Panc1 (cell line): ENCODE results near the gene LRRC61. TPM values are rescaled to one million over a fixed set of nuclear protein-coding genes. Genes with fewer than 3 reads are reported as not detected.

Source experiments
- ATAC-seq: fragments of 200-7000 bp; cut with Tn5 transposase; 2 replicates; pipeline ENCODE4 v1.9.1; 2020; ENCODE audit warnings: mild to moderate bottlenecking, moderate library complexity
- BruUV-seq: library from RNA; stranded (reverse); fragments of 400-500 nt; replicated peaks from 2 replicates; lab custom pipeline; 2021; lab: Mats Ljungman, UMichigan
- CTCF ChIA-PET: fragments of 300-600 bp; sonication (Branson Sonifier 250); formaldehyde crosslinking; loops from one replicate; lab custom pipeline; 2022; ENCODE audit warnings: antibody characterized with exemption; lab: Charles Lee
- POLR2A ChIA-PET: fragments of 300-600 bp; sonication (Branson Sonifier 250); formaldehyde crosslinking; loops from one replicate; lab custom pipeline; 2022; ENCODE audit warnings: antibody characterized with exemption; lab: Charles Lee
- DNase-seq: peaks from one replicate; pipeline ENCODE4 v3.0.0-alpha.2; 2010; ENCODE audit warnings: low read depth, low spot score
- H3K27ac ChIP-seq: 2 replicates; pipeline ENCODE4 v1.5.1; 2011; ENCODE audit warnings: mild to moderate bottlenecking, low read length, inconsistent platforms
- H3K27me3 ChIP-seq: fragments of 200-500 bp; sonication (Bioruptor generic); 2 replicates; pipeline ENCODE4 v1.6.0; 2014; ENCODE audit warnings: low read length, inconsistent platforms; ENCODE audit not compliant: control insufficient read depth, insufficient read depth
- H3K36me3 ChIP-seq: fragments of 200-500 bp; sonication (Bioruptor generic); 2 replicates; pipeline ENCODE4 v1.5.1; 2014; ENCODE audit warnings: inconsistent platforms, mild to moderate bottlenecking, low read length, moderate library complexity; ENCODE audit not compliant: control insufficient read depth, insufficient read depth
- H3K4me1 ChIP-seq: 2 replicates; pipeline ENCODE4 v1.5.1; 2011; ENCODE audit warnings: inconsistent platforms, mild to moderate bottlenecking, low read length, moderate library complexity; ENCODE audit not compliant: control insufficient read depth, insufficient read depth
- H3K4me3 ChIP-seq, 2 experiments: 2 replicates each; pipeline ENCODE4 v1.5.1; 2011 to 2012; ENCODE audit warnings: low read depth in 2 of 2, low read length in 2 of 2, mild to moderate bottlenecking in 2 of 2, inconsistent platforms in 1 of 2, moderate library complexity in 1 of 2
- H3K9me3 ChIP-seq: fragments of 200-500 bp; sonication (Bioruptor generic); 2 replicates; pipeline ENCODE4 v1.5.1; 2014; ENCODE audit warnings: low read depth, mild to moderate bottlenecking, inconsistent platforms, low read length, moderate library complexity; ENCODE audit not compliant: control insufficient read depth, insufficient read depth
- CTCF ChIP-seq: fragments of 450-650 bp; IDR thresholded peaks from 2 replicates; pipeline ENCODE4 v1.5.1; 2017; ENCODE audit warnings: mild to moderate bottlenecking
- POLR2AphosphoS5 ChIP-seq: IDR thresholded peaks from 2 replicates; pipeline ENCODE4 v1.6.1; 2012; ENCODE audit warnings: mild to moderate bottlenecking, low read depth, low read length, moderate library complexity
- REST ChIP-seq, 2 experiments: IDR thresholded peaks; 2 replicates each; pipeline ENCODE4 v1.6.1; 2011 to 2012; ENCODE audit warnings: low read depth in 2 of 2, control low read depth in 1 of 2, low read length in 1 of 2, mild to moderate bottlenecking in 1 of 2, moderate library complexity in 1 of 2; ENCODE audit not compliant: insufficient read depth in 1 of 2
- SIN3A ChIP-seq: IDR thresholded peaks from 2 replicates; pipeline ENCODE4 v1.6.1; 2012; ENCODE audit warnings: low read depth, mild to moderate bottlenecking, low read length, moderate library complexity, borderline replicate concordance; ENCODE audit not compliant: insufficient read depth
- TCF7L2 ChIP-seq: IDR thresholded peaks from 2 replicates; pipeline ENCODE4 v1.6.1; 2011; ENCODE audit warnings: mild to moderate bottlenecking, low read depth, low read length, inconsistent platforms
- in situ Hi-C: cut with HindIII; loops from 2 replicates; pipeline ENCODE4 v1.10.0; 2016; ENCODE audit warnings: low sequenced_read_pairs, low pct_unique_long_range_greater_than_20kb
- intact Hi-C: fragments of 100-400 bp; cut with micrococcal nuclease; formaldehyde crosslinking; loops from one replicate; pipeline ENCODE4 v1.10.0; 2022; ENCODE audit not compliant: unreplicated experiment
- total RNA-seq: library from RNA; stranded (reverse); gene quantifications from one replicate; pipeline ENCODE4 v1.2.1, GENCODE V29; 2021; ENCODE audit not compliant: unreplicated experiment

Gene LRRC61
- total RNA-seq, 1 experiment from 2014 or later: 13.8 TPM

- H3K27ac ChIP-seq: peak overlapping the region; percentile 96
- in situ Hi-C loops: no loop called here
- H3K4me3 ChIP-seq: peak overlapping the region; percentile 96 to 97
- DNase-seq: no peak
- no peaks in the 10 kb centered on the region for H3K27me3 ChIP-seq
- POLR2A ChIA-PET: interaction anchor here (1.8 kb wide), 1 partner anchor 10 kb away, joined by 10 read pairs; no protein-coding TSS in a partner anchor
- CTCF ChIA-PET: no interaction called here
- H3K36me3 ChIP-seq: peaks cover 5% of the 10 kb centered on the region
- H3K9me3 ChIP-seq: no peaks in the 10 kb centered on the region
- BruUV-seq: no TSS peak
- peak; percentile 78 for ATAC-seq
- H3K4me1 ChIP-seq: peaks cover 35% of the 10 kb centered on the region
- TF ChIP-seq CTCF (no peak), SIN3A (no peak), REST (IDR thresholded peaks at IDR 0.05; ENCODE audit: insufficient read depth in 1 of 2, low read depth in 2 of 2, low read length in 1 of 2) (no peak), POLR2AphosphoS5 (no peak; the same call in 1 of the 2 replicates), TCF7L2 (no peak)
- intact Hi-C loops: no loop called here
Observed at GRCh38 chr7:150367677-150368095, 44.5 kb downstream of the LRRC61 start.

- peak within 1 kb of the TSS; percentile 99 for H3K27ac ChIP-seq
- peaks cover 5% of the 10 kb centered on the region for H3K36me3 ChIP-seq
- ChIA-PET POLR2A (interaction anchor here (1.8 kb wide), 1 partner anchor 9 kb away, joined by 10 read pairs; no protein-coding TSS in a partner anchor), CTCF (no interaction called here)
- TF ChIP-seq SIN3A: peak; percentile 80; the same call in 1 of the 2 replicates
- peak; percentile 68 for TF ChIP-seq POLR2AphosphoS5
- TF ChIP-seq TCF7L2: peak; percentile 97
- 0 out of 4 replicates have a peak, but pooled peaks of 1 of the 2 experiments have one; percentile 6 for TF ChIP-seq REST (IDR thresholded peaks at IDR 0.05; ENCODE audit: insufficient read depth in 1 of 2, low read depth in 2 of 2, low read length in 1 of 2)
- TF ChIP-seq CTCF: no peak
- no TSS peak for BruUV-seq
- peak within 1 kb of the TSS; percentile 96 to 97 for H3K4me3 ChIP-seq
- peak; percentile 87 for ATAC-seq
- peaks cover 38% of the 10 kb centered on the region for H3K4me1 ChIP-seq
- no peaks in the 10 kb centered on the region for H3K9me3 ChIP-seq
- no peak for DNase-seq
- in situ Hi-C loops: no loop called here
- intact Hi-C loops: no loop called here
- no peaks in the 10 kb centered on the region for H3K27me3 ChIP-seq
Observed at GRCh38 chr7:150368096-150368883, 45.1 kb downstream of the LRRC61 start, which contains the start of gene REPIN1. Gene REPIN1 (plus strand): TSS chr7:150368822. CDS start chr7:150369712, 890 bp downstream.
